ENCODE results near the gene TP53RK. TPM values are rescaled to one million over a fixed set of nuclear protein-coding genes. Genes with fewer than 3 reads are reported as not detected.

The TP53RK gene
- total and polyA plus RNA-seq, 2 of the 13 experiments (the other 11 are each of a cell fraction or from before 2014, with no cell fraction given), result 12.9 to 25.5 TPM

GRCh38 chr20:46666818-46667515 lies 22.3 kb downstream of the TP53RK start (continued):
- TF ChIP-seq FOXP4 (CRISPR knock-in tag; IDR thresholded peaks at IDR 0.05), result peak; percentile 100
- peak; percentile 96 for TF ChIP-seq ZNF629 (CRISPR knock-in tag; conservative IDR thresholded peaks at IDR 0.05)
- peak; percentile 99 for TF ChIP-seq ZSCAN9 (CRISPR knock-in tag; IDR thresholded peaks at IDR 0.05; ENCODE audit: borderline replicate concordance)
- peak; percentile 59; the same call in 1 of the 2 replicates for TF ChIP-seq KAT7 (CRISPR knock-in tag; IDR thresholded peaks at IDR 0.05; ENCODE audit: borderline replicate concordance)
- TF ChIP-seq TCF7 (IDR thresholded peaks at IDR 0.05; ENCODE audit: low read depth), result peak; percentile 100
- no peak; the same call in 1 of the 2 replicates for TF ChIP-seq ZNF576 (CRISPR knock-in tag; IDR thresholded peaks at IDR 0.05)
- peak; percentile 99 for TF ChIP-seq ZNF788 (CRISPR knock-in tag; IDR thresholded peaks at IDR 0.05; ENCODE audit: borderline replicate concordance)
- peak; percentile 92; the same call in 1 of the 2 replicates for TF ChIP-seq MLXIP (CRISPR knock-in tag; IDR thresholded peaks at IDR 0.05; ENCODE audit: borderline replicate concordance)
- TF ChIP-seq AHDC1 (CRISPR knock-in tag; IDR thresholded peaks at IDR 0.05; ENCODE audit: borderline replicate concordance), result peak; percentile 100
- TF ChIP-seq HMGXB3 (CRISPR knock-in tag; IDR thresholded peaks at IDR 0.05; ENCODE audit: borderline replicate concordance), result peak; percentile 96
- TF ChIP-seq MYC (CRISPR knock-in tag; IDR thresholded peaks at IDR 0.05; ENCODE audit: borderline replicate concordance), result peak; percentile 92; the same call in 1 of the 2 replicates
- no peak for TF ChIP-seq EZH2 (conservative IDR thresholded peaks at IDR 0.05; ENCODE audit: low read depth, low read length)

All from HepG2 (cell line).